ENCODE measurements around the gene CCL17.
"Not testable (repeated sequence)": the region's sequence is repeated elsewhere in the genome, so short reads cannot be mapped to it uniquely, and the experiment has no call there.

Gene CCL17

DNA sequence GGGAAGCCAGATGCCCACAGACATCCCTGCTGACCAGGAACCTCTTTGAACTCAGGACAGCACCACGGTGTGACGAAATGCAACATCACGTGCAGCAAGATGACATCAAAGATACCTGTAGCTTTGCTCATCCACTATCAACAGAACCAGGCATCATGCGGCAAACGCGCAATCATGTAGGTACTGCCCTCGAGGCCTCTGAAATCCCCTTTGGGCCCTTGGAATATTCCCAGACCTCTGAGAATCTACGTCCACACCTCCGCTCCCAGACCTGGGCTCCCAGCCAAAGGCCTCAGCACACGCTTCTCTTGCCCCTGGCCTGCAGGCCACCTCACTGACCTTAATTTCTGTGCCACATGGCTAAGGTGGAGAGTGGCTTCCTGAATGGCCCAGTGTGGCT, 25.0 kb upstream of the CCL17 start:
- no peak for DNase-seq

DNA sequence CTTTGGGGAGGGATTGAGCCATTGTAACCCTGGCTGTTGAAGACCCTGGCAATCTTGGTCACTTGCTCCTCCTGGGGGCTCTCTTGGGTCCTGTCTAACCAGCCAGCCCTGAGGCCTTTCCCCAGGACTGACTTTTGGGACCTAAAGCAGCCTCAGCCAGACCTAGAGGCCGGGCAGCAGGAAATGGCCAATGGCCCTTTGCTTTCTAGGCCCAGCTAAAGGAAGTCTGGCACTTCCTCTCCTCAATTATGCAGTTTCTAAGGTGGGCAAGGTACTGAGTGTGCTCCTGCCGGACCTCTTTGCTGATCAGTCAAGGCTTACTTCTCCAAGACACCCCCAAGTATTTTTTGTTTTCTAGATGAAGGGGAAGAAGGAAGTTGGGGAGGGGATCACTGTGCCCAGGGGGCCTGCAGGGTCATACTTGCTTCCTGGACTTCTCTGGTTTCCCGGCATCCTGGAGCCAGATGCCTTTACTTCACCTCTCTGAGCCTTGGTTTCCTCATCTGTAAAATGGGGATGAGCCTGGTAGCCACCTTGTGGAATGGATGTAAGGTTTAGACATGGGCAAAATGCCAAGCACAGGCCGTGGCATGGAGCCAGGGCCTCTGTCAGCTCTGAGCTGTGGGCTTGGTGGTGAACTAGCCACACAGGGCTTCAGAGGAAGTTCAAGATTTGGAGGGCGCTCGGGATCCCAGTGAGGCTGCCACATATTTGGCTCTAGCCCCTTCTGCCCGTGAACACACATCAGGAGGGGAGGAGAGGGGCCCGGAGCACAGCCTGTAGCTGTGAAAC, 23.7 kb upstream of the CCL17 start:
- DNase-seq, result no peak

DNA sequence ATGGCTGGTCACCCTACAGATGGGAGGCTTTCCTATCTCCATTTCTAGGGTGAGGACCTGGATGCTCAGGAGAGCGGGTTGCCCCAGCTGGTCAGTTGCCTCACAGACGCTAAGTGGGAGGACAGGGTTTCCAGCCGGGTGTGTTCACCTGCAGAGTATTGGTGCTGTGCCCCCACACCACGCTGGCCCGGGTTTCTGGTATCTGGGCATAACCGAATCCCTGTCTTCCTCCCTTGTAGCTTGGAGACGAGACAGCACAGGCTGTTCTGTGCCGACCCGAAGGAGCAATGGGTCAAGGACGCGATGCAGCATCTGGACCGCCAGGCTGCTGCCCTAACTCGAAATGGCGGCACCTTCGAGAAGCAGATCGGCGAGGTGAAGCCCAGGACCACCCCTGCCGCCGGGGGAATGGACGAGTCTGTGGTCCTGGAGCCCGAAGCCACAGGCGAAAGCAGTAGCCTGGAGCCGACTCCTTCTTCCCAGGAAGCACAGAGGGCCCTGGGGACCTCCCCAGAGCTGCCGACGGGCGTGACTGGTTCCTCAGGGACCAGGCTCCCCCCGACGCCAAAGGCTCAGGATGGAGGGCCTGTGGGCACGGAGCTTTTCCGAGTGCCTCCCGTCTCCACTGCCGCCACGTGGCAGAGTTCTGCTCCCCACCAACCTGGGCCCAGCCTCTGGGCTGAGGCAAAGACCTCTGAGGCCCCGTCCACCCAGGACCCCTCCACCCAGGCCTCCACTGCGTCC, 22.6 kb upstream of the CCL17 start:
- DNase-seq, result no peak

DNA sequence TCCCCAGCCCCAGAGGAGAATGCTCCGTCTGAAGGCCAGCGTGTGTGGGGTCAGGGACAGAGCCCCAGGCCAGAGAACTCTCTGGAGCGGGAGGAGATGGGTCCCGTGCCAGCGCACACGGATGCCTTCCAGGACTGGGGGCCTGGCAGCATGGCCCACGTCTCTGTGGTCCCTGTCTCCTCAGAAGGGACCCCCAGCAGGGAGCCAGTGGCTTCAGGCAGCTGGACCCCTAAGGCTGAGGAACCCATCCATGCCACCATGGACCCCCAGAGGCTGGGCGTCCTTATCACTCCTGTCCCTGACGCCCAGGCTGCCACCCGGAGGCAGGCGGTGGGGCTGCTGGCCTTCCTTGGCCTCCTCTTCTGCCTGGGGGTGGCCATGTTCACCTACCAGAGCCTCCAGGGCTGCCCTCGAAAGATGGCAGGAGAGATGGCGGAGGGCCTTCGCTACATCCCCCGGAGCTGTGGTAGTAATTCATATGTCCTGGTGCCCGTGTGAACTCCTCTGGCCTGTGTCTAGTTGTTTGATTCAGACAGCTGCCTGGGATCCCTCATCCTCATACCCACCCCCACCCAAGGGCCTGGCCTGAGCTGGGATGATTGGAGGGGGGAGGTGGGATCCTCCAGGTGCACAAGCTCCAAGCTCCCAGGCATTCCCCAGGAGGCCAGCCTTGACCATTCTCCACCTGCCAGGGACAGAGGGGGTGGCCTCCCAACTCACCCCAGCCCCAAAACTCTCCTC, 21.9 kb upstream of the CCL17 start:
- no peak for DNase-seq

DNA sequence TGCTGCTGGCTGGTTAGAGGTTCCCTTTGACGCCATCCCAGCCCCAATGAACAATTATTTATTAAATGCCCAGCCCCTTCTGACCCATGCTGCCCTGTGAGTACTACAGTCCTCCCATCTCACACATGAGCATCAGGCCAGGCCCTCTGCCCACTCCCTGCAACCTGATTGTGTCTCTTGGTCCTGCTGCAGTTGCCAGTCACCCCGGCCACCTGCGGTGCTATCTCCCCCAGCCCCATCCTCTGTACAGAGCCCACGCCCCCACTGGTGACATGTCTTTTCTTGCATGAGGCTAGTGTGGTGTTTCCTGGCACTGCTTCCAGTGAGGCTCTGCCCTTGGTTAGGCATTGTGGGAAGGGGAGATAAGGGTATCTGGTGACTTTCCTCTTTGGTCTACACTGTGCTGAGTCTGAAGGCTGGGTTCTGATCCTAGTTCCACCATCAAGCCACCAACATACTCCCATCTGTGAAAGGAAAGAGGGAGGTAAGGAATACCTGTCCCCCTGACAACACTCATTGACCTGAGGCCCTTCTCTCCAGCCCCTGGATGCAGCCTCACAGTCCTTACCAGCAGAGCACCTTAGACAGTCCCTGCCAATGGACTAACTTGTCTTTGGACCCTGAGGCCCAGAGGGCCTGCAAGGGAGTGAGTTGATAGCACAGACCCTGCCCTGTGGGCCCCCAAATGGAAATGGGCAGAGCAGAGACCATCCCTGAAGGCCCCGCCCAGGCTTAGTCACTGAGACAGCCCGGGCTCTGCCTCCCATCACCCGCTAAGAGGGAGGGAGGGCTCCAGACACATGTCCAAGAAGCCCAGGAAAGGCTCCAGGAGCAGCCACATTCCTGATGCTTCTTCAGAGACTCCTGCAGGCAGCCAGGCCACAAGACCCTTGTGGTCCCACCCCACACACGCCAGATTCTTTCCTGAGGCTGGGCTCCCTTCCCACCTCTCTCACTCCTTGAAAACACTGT, 21.0 kb upstream of the CCL17 start:
- peak; percentile 44 for DNase-seq

DNA sequence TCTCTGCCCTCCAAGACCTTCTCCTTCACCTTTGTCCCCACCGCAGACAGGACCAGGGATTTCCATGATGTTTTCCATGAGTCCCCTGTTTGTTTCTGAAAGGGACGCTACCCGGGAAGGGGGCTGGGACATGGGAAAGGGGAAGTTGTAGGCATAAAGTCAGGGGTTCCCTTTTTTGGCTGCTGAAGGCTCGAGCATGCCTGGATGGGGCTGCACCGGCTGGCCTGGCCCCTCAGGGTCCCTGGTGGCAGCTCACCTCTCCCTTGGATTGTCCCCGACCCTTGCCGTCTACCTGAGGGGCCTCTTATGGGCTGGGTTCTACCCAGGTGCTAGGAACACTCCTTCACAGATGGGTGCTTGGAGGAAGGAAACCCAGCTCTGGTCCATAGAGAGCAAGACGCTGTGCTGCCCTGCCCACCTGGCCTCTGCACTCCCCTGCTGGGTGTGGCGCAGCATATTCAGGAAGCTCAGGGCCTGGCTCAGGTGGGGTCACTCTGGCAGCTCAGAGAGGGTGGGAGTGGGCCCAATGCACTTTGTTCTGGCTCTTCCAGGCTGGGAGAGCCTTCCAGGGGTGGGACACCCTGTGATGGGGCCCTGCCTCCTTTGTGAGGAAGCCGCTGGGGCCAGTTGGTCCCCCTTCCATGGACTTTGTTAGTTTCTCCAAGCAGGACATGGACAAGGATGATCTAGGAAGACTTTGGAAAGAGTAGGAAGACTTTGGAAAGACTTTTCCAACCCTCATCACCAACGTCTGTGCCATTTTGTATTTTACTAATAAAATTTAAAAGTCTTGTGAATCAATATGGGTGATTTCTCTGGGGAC, 20.1 kb upstream of the CCL17 start:
- no peak for DNase-seq

DNA sequence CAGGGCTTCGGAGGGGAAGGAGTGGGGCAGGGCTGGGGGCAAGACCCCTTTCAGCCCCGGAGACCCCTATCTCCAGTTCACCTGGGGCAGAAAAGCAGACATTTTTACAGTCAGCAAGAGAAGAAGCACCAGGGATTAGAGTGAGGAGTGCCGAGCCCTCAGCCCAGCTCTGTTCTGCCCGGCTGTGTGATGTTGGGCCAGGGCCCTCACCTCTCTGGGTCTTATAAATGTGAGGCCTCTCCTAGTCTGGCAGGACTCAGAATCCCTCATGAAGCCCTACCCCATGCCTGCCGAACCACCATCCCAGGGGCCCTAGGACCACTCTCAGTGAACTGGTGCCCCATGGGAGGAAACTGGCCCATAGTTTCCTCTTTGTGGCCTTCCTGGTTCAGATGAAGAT, 19.5 kb upstream of the CCL17 start:
- DNase-seq, result no peak

DNA sequence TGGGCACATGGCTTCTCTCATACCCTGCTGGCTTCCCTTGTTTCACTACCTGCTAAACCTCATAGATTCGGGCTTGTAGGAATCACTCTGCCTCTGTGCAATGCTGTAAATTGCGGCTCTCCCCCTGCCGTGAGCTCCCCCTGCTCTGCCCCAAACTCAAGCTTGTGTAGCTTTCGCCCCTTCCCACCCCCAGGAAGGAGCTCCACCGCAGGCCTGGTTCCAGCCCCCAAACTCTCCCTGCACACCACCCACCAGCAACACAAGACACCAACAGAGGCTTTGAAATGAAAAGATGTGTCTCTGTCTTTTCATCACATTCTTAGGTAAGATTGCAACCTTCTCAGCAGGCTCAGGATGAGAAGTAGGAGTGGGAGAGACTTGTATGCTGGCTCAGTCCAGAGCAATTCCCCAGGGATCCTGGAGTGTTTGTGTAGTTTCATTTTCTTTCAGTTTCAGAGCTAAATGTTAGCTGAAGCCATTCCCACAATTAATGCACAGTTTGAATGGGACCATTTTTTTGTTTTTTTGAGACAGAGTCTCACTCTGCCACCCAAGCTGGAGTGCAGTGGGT, 18.1 kb upstream of the CCL17 start:
- DNase-seq, result peak; percentile 47

DNA sequence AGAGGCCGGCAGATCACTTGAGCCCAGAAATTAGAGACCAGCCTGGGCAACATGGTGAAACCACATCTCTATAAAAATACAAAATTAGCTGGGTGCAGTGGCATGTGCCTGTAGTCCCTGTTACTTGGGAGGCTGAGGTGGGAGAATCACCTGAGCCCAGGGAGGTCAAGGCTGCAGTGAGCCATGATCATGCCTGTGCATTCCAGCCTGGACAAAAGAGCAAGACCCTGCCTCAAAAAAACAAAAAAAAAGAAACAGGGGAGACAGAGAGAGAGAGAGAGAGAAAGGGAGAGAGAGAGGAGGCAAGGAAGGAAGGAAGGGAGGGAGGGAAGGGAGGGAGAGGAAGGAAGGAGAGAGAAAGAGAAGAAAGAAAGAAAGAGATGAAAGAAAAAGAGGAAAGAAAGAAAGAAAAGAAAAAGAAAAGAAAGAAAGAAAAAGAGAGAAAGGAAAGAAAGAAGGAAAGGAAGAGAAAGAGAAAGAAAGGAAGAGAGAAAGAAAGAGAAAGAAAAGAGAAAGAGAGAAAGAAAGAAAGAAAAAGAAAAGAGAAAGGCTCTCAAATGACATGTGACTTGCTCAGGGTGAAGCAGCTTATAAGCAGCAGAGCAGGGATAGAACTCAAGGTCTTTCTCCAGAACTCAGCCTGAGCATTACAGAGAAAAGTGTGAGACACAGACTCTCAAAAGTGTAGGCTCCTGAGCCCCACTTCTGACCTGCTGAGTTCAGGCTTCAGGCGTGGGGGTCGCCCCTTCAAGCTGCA, 16.8 kb upstream of the CCL17 start:
- DNase-seq, result no peak

DNA sequence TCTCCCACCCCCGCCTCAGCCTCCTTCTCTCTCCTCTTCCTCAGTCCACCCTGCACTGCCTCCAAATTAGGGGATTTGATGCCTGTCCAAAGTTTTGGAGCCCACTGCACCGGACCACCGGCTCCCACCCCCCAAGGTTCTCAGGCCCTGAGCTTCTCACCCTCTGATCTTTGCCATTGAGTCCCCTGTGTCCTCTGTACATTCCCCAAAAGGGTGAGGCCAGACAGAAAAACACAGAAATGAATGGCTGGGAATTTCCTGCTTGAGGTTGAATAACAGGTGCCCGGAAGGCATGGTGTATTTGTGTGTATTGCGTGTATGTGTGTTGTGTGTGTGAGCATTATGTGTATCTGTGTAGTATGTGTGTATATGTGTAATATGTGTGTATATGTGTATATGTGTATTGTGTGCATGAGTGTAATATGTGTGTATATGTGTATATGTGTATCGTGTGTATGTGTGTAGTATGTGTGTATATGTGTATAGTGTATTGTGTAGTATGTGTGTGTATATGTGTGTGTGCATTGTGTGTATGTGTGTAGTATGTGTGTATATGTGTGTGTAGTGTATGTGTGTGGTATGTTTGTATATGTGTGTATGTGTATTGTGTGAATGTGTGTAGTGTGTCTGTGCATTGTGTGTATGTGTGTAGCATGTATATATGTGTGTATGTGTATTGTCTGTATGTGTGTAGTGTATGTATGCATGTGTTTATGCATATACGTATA, 16.0 kb upstream of the CCL17 start:
- no peak for DNase-seq

DNA sequence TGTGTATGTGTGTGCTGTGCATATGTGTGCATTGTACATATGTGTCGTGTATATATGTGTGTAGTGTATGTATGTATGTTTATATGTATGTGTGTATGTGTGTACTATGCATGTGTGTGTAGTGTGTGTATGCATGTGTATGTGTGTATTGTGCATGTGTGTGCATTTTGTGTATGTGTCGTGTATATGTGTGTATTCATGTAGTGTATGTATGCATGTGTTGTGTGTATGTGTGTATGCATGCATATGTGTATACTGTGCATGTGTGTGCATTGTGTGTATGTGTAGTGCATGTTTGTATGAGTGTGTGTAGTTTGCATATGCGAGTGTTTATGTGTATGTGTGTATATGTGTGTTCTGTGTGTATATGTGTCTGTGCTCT, 15.5 kb upstream of the CCL17 start:
- DNase-seq, result no peak

DNA sequence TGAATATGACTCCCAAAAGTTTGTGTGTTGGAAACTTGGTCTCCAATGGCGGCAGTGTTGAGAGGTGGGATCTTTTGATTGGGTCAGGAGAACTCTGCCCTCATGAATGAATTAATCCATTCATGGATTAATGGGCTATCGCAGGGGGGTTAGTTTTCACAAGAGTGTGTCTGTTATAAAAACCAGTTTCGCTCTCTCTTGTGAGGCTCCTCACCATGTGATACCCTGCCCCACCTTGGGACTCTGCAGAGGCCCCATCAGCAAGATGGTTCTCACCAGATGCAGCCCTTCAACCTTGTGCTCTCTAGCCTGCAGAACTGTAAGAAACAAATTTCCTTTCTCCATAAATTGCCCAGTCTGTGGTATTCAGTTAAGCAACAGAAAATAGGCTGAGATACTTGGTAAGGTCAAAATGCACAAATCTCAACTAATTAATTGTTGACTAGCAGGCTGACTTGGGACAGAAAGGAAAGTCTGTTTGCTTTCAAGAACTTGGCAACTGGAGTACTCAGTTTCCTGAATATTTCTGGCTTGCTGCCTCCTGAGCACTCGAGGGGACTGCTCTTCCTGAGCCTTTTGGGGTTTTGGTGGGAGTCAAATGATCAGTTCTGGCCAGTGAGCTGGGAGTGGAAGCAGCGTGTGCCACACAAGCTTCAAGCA, 13.8 kb upstream of the CCL17 start:
- DNase-seq, result no peak

DNA sequence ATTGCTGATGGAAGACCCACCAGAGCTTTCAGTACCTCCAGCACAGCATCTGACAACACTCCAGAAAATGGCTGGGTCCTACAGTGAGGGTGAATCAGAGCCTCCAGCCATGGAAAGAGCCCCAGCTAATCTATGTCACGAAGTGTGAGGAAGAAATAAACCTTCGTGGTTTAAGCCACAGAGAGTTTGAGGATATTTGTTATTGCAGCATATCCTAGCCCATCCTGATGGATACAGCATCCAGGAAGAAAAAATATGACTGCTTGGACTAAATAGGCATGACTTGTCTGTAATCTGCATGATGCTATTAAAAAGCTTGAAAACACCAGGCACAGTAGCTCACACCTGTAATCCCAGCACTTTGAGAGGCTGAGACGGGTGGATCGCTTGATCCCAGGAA, 13.3 kb upstream of the CCL17 start:
- no peak for DNase-seq

DNA sequence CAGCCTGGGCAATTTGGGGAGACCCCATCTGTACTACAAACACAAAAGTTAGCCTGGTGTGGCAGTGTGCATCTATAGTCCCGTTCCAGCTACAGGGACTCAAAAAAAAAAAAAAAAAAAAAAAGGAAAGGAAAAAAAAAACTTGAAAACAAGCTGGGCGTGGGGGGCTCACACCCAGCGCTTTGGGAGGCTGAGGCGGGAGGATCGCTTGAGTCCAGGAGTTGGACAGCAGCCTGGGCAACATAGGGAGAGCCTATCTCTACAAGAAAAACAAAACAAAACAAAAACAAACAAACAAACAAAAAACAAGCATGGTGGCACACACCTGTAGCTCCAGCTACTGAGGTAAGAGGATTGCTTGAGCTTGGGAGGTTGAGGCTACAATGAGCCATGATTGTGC, 12.9 kb upstream of the CCL17 start:
- DNase-seq, result no peak

DNA sequence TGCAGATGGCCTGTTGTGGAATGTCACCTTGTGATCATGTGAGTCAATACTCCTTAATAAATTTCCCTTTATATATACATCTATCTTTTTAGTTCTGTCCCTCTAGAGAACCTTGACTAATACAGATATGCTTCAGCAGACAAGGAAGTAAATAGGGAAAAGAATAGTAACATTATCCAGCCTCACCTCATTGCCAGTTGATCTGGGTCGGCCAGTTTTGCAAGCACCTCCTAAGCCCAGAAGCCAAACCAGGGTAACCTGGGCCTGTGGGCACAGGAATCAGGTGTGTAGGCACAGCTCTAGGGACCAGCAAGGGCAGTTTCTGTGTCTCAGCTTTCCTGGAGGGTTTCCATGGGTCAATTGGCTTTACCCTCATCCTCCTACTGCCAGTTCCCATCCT, 11.9 kb upstream of the CCL17 start:
- DNase-seq, result no peak

DNA sequence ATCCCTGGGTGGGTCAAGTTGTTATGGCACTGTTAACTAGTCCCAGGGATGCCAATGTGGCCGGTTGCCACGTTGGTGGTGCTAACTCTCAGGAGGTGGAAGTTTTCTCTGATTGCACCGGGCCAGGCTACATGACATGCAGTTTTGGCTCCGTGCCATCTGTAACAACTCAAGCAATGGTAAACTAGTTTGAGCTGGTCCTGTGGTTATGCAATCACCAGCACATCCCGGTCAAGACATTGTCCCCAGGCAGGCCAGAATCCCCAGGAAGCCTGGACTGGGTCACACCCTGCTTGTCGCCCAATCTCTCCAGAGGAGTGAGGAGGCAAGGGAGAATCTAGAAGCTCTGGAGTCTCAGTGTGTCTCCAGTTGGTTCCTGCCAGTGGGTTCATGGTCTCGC, 10.1 kb upstream of the CCL17 start:
- DNase-seq, result no peak

DNA sequence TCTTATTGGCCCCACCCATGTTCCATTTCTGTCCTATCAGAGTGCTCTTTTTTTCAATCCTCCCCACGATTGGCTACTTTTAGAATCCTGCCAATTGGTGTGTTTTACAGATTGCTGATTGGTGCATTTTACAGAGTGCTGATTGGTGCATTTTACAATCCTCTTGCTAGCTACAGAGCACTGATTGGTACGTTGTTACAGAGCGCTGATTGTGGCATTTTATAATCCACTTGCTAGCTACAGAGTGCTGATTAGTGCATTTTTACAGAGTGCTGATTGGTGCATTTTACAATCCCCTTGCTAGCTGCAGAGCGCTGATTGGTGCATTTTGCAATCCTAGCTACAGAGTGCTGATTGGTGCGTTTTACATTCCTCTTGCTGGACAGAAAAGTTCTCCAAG, 9.5 kb upstream of the CCL17 start:
- no peak for DNase-seq

DNA sequence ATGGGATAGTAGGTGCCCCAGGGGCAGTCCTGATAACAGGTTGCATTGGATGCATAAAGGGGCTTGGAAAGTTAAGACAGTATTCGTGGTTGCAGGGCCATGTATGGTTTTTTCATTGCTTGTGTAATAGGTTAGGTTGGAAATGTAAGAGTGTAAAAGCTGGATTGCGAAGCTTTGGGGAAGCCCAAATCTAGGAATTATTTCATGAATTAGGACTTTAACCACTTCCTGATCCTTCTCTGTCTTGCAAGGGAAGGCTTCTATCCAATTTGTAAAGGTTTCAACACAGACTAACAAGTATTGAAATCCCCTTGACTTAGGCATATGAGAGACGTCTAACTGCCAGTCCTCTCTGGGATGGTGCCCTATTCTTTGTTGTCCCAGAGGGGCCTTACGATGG, 7.8 kb upstream of the CCL17 start:
- no peak for DNase-seq

DNA sequence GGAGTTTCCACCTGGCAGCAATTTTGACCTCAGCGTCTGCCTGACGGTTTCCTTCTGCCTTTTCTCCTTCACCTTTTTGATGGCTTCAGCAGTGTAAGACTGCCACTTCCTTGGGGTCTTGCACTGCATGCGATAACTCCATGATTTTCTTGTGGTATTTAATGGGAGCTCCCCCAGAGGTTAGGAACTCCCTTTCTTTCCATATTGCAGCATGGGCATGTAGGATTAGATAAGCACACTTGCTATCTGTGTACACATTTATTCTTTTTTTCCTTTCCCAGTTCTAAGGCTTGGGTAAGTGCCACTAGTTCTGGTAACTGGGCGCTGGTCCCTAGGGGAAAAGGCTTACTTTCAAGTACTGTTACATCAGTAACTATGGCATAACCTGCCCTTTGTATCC, 7.1 kb upstream of the CCL17 start:
- not testable (repeated sequence) for DNase-seq
